Body of pancreas (tissue), 4 donors: ENCODE data around the gene PPP4R4. TPM values are rescaled to one million over a fixed set of nuclear protein-coding genes. Genes with fewer than 3 reads are reported as not detected.

Experiments
- ATAC-seq: fragments of 150-250 bp; one replicate; pipeline ENCODE4 v1.9.1; 2016
- DNase-seq, 4 donors: peaks; one replicate each; pipeline ENCODE4 v3.0.0-alpha.2; 2019
- H3K27ac ChIP-seq, 4 donors: fragments of 200-600 bp; sonication (generic); 1 replicate in 3 of 4; 2 replicates in 1 of 4; pipeline versions ENCODE4 v1.5.1 to v1.6.1; 2016 to 2019; ENCODE audit warnings: mild to moderate bottlenecking in 1 of 4, mixed read lengths in 1 of 4, moderate library complexity in 1 of 4
- H3K27me3 ChIP-seq, 2 donors: fragments of 200-600 bp; sonication (generic); one replicate each; pipeline ENCODE4 v1.6.0; 2016; ENCODE audit warnings: mild to moderate bottlenecking in 1 of 2
- H3K36me3 ChIP-seq, 2 donors: fragments of 200-600 bp; sonication (generic); replicated peaks in 1 of 2; 2 replicates each; pipeline ENCODE4 v1.5.1; 2016; ENCODE audit warnings: low read depth in 2 of 2; ENCODE audit not compliant: insufficient read depth in 1 of 2
- H3K4me1 ChIP-seq: fragments of 200-600 bp; sonication (generic); one replicate; pipeline ENCODE4 v1.6.0; 2016
- H3K4me3 ChIP-seq, 2 donors: fragments of 200-600 bp; sonication (generic); 1 replicate in 1 of 2; 2 replicates in 1 of 2; pipeline ENCODE4 v1.5.1; 2016 to 2019
- H3K9me3 ChIP-seq, 3 donors: fragments of 200-600 bp; sonication (generic); 1 replicate in 2 of 3; 2 replicates in 1 of 3; pipeline ENCODE4 v1.5.1; 2016
- POLR2A ChIP-seq, 3 donors: fragments of 450-650 bp; IDR thresholded peaks; one replicate each; pipeline ENCODE4 v1.6.1; 2016; ENCODE audit warnings: antibody characterized with exemption in 3 of 3, mild to moderate bottlenecking in 2 of 3
- WGBS, 2 donors: methylation state at CpG; one replicate each; pipeline ENCODE4 v1.1.5; 2017; 5-methylcytosine and 5-hydroxymethylcytosine counted together
- intact Hi-C: fragments of 100-400 bp; cut with DNase I; formaldehyde crosslinking; loops from one replicate; pipeline ENCODE4 v1.15.1; 2023
- total RNA-seq, 2 donors: library from RNA; depleted of rRNA; stranded (reverse); fragments of >200 nt; gene quantifications; one replicate each; pipeline ENCODE4 v1.1.0, GENCODE V29; 2016
- TF ChIP-seq, protein P1 (sequence below), 7 experiments: fragments of 450-650 bp in 4 of 7; fragments of 200-600 bp in 3 of 7; sonication (generic) in 3 of 7; IDR thresholded peaks; one replicate each; pipeline ENCODE4 v1.5.1; 2016 to 2019; ENCODE audit warnings: antibody characterized with exemption in 7 of 7

Gene PPP4R4
- total RNA-seq, 2 donors from 2014 or later: 1.3 to 2.6 TPM

DNA sequence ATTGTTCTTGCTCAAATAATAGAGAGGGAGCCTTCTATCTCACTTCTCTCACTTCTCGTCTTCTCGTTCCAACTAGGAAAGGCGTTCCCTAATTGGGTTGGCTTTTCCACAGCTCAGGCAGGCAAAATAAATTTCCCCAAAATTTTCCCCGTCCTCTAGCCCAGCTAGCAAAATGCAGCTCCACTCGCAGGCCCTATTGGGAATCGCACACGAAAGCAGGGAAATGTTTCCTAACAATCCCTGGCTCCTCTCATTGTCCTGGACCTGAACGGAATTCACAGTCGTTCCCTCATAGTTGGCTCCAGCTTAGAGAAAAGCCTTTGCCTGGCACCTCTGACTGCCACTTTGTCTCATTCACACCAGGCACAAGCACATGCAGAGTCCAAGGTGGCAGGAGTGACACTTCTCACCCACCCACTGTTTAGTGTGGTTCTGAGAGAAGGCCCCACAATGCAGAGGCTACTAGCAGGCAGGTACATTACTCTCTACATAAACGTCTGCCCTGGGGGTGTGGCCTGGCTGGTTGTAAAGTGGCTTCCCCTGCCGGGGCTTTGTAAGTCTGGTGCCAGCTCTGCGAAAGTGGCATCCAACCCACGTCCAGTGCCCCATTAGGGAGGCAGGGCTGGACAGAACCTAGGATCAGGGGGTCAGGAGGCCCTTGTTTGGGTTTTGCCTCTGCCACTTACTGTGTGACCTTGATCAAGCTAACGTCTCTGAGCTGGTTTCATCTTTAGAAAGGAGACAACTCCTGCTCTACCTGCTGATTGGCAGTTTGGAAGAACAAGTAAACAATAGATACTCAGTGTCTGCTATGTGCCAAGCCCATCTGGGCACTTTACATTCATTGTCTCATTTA is 114.7 kb downstream of the PPP4R4 start:
- Histone ChIP-seq H3K4me3 (no peak overlapping the region), H3K9me3 (no peaks in the 10 kb centered on the region), H3K36me3 (no peaks in the 10 kb centered on the region), H3K4me1 (peaks cover 13% of the 10 kb centered on the region), H3K27me3 (no peaks in the 10 kb centered on the region), H3K27ac (no peak overlapping the region)
- 70 to 78% methylated on average over 9 to 14 of the region's 14 CpGs for WGBS, 2 donors
- TF ChIP-seq, protein P1, sequence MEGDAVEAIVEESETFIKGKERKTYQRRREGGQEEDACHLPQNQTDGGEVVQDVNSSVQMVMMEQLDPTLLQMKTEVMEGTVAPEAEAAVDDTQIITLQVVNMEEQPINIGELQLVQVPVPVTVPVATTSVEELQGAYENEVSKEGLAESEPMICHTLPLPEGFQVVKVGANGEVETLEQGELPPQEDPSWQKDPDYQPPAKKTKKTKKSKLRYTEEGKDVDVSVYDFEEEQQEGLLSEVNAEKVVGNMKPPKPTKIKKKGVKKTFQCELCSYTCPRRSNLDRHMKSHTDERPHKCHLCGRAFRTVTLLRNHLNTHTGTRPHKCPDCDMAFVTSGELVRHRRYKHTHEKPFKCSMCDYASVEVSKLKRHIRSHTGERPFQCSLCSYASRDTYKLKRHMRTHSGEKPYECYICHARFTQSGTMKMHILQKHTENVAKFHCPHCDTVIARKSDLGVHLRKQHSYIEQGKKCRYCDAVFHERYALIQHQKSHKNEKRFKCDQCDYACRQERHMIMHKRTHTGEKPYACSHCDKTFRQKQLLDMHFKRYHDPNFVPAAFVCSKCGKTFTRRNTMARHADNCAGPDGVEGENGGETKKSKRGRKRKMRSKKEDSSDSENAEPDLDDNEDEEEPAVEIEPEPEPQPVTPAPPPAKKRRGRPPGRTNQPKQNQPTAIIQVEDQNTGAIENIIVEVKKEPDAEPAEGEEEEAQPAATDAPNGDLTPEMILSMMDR (IDR thresholded peaks at IDR 0.05): no peak
- no peak for TF ChIP-seq POLR2A (IDR thresholded peaks at IDR 0.05)
- DNase-seq: no peak
- no peak for ATAC-seq
- intact Hi-C loops: no loop called here

DNA sequence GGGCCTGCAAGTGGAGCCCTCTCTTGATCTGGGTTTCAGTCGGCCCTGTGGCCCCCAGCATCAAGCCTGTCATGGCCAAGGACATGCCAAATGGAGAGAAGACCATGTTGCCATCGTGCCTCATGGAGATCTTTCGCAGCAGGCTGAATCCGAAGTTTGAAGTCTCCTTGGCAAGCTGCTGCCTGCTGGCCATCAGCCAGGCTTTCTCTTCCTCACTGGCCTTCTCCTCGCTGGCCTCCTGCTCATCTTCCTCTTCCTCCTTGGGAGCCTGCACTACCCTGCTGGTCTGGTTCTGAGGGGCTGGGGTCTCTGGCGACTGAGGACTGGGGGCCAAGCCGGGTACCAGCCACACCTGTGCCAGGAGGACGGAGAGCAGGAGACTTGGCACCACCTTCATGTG is 116.1 kb downstream of the PPP4R4 start:
- DNase-seq: no peak
- whole genome bisulfite sequencing, 2 donors: 73 to 75% methylated on average over 7 to 8 of the region's 8 CpGs
- intact Hi-C loops: no loop called here

DNA sequence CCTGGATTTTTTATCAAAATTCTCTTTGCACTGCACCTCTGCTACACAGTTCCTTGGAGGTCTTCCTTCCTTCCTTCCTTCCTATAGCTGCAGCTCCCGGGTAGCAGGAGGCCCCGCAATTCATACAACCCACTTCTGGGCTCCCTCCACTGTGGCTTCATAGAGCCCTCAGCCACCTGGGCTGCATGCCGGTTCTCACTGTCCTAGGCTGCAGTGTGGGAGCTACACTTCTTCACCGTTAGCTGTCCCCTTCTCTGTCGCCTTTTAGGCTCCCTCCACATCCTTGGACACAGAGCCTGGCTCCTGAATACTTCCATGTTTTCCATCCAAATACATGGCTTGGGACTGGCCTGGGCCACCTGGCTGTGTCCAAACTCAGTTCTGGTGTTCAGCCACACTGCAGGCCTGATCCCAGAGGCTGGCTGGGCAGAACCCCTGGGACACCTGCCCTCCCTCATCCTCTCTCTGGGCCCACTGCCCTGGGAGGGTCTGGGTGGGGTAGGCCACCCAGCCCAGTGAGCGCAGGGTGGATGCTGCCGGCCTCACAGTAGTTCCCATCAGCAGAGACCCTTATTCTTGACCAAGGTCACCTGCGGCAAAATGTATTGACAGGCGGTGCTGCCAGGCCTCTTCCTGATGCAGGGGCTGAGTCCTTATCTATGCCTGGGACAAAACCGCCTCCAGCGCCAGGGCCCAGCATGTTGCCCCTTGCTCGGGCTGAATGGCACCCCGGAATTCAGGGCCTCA is 117.2 kb downstream of the PPP4R4 start:
- Histone ChIP-seq H3K4me3 (no peak overlapping the region), H3K9me3 (no peaks in the 10 kb centered on the region), H3K36me3 (no peaks in the 10 kb centered on the region), H3K27me3 (no peaks in the 10 kb centered on the region), H3K27ac (no peak overlapping the region), H3K4me1 (peaks cover 13% of the 10 kb centered on the region)
- TF ChIP-seq POLR2A (IDR thresholded peaks at IDR 0.05): no peak
- TF ChIP-seq, protein P1 (IDR thresholded peaks at IDR 0.05): no peak
- DNase-seq: no peak
- ATAC-seq: no peak
- intact Hi-C loops: no loop called here
- 85 to 88% methylated on average over 5 to 13 of the region's 13 CpGs for WGBS, 2 donors

More for the DNA sequence above, 116.1 kb downstream of the PPP4R4 start:
- no peaks in the 10 kb centered on the region for H3K27me3 ChIP-seq
- H3K9me3 ChIP-seq: no peaks in the 10 kb centered on the region
- H3K4me3 ChIP-seq: no peak overlapping the region
- peaks cover 13% of the 10 kb centered on the region for H3K4me1 ChIP-seq
- H3K36me3 ChIP-seq: no peaks in the 10 kb centered on the region
- TF ChIP-seq POLR2A (IDR thresholded peaks at IDR 0.05): no peak
- TF ChIP-seq, protein P1 (IDR thresholded peaks at IDR 0.05): no peak
- no peak overlapping the region for H3K27ac ChIP-seq
- ATAC-seq: no peak

DNA sequence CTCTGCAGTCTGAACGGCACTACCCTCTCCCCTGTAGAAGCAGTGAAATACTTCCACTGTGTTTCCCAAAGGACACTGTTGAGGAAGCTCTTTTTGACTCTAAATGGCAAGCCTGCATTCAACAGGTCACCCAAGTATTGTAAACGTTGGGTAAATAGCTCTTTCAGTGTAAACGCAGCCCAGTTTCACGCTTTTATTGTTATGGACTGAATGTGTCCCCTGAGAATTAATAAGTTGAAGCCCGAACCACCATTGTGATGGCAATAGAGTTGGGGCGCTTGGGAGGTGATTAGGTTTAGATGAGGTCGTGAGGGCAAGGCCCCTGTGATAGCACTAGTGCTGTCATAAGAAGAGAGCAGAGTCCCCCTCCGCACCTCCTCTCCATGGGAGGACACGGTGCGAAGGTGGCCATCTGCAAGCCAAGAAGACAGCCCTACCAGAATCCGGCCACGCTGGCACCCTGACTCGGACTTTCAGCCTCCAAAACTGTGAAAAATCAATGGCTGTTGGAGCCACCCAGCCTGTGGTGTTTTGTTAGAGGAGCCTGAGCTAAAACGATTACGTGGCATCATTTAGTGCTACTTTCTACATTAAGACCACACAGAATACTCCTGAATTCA is 117.9 kb downstream of the PPP4R4 start:
- no peak overlapping the region for H3K4me3 ChIP-seq
- WGBS, 2 donors: 81 to 84% methylated on average over 15 of the region's 15 CpGs
- DNase-seq (no peak), ATAC-seq (no peak)
- no peaks in the 10 kb centered on the region for H3K36me3 ChIP-seq
- H3K9me3 ChIP-seq: no peaks in the 10 kb centered on the region
- peaks cover 13% of the 10 kb centered on the region for H3K4me1 ChIP-seq
- H3K27me3 ChIP-seq: no peaks in the 10 kb centered on the region
- TF ChIP-seq, protein P1 (IDR thresholded peaks at IDR 0.05): no peak
- TF ChIP-seq POLR2A (IDR thresholded peaks at IDR 0.05): no peak
- no peak overlapping the region for H3K27ac ChIP-seq
- intact Hi-C loops: no loop called here
